PFSK-1 (cell line): ENCODE measurements around the gene RERE.

Source experiments
- FOXP2 ChIP-seq: optimal IDR thresholded peaks from 2 replicates; pipeline ENCODE3; 2011; ENCODE audit warnings: borderline replicate concordance, control low read depth, inconsistent platforms; ENCODE audit not compliant: insufficient read depth; ENCODE audit errors: extremely low read length, extremely low read depth
- POLR2AphosphoS5 ChIP-seq: IDR thresholded peaks from 2 replicates; pipeline ENCODE4 v1.6.1; 2012; ENCODE audit warnings: low read depth, mild to moderate bottlenecking, control low read depth, low read length, moderate library complexity
- SIN3A ChIP-seq: IDR thresholded peaks from 2 replicates; pipeline ENCODE4 v1.6.1; 2012; ENCODE audit warnings: mild to moderate bottlenecking, low read length, moderate library complexity, borderline replicate concordance; ENCODE audit not compliant: insufficient read depth
- TAF1 ChIP-seq: IDR thresholded peaks from 2 replicates; pipeline ENCODE4 v1.6.1; 2012; ENCODE audit warnings: low read length, control low read depth, borderline replicate concordance; ENCODE audit not compliant: insufficient read depth
- TF ChIP-seq, protein P1 (sequence below), 2 experiments: IDR thresholded peaks; 2 replicates each; pipeline versions ENCODE4 v1.6.1 to v1.8.0; 2011 to 2012; ENCODE audit warnings: low read depth in 2 of 2, low read length in 2 of 2, control low read depth in 1 of 2, inconsistent platforms in 1 of 2, mild to moderate bottlenecking in 1 of 2, moderate library complexity in 1 of 2; ENCODE audit not compliant: insufficient read depth in 1 of 2

Gene RERE

DNA sequence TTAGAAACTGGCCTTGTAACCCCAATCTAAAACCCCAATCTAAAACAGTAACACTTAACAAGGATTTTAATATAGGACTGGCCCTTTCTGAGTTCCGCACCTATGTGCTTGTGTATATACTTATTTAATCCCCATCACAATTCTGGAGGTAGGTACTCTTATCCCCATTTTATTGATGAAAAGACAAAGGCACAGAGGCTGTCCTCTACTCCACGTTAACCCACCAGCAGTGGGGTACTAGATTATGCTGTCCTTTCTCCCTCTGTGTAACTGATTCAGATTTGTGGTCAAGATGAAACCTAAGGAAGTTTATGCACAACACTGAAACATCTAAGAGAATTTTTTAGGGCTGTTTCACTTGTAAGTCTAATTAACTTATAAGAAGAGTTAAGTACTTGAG is 175.3 kb downstream of the RERE start:
- TF ChIP-seq SIN3A (no peak), TAF1 (no peak), FOXP2 (no peak), POLR2AphosphoS5 (no peak)
- TF ChIP-seq, protein P1, sequence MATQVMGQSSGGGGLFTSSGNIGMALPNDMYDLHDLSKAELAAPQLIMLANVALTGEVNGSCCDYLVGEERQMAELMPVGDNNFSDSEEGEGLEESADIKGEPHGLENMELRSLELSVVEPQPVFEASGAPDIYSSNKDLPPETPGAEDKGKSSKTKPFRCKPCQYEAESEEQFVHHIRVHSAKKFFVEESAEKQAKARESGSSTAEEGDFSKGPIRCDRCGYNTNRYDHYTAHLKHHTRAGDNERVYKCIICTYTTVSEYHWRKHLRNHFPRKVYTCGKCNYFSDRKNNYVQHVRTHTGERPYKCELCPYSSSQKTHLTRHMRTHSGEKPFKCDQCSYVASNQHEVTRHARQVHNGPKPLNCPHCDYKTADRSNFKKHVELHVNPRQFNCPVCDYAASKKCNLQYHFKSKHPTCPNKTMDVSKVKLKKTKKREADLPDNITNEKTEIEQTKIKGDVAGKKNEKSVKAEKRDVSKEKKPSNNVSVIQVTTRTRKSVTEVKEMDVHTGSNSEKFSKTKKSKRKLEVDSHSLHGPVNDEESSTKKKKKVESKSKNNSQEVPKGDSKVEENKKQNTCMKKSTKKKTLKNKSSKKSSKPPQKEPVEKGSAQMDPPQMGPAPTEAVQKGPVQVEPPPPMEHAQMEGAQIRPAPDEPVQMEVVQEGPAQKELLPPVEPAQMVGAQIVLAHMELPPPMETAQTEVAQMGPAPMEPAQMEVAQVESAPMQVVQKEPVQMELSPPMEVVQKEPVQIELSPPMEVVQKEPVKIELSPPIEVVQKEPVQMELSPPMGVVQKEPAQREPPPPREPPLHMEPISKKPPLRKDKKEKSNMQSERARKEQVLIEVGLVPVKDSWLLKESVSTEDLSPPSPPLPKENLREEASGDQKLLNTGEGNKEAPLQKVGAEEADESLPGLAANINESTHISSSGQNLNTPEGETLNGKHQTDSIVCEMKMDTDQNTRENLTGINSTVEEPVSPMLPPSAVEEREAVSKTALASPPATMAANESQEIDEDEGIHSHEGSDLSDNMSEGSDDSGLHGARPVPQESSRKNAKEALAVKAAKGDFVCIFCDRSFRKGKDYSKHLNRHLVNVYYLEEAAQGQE (IDR thresholded peaks at IDR 0.05; ENCODE audit: insufficient read depth in 1 of 2, low read depth in 2 of 2, low read length in 2 of 2) = no peak

DNA sequence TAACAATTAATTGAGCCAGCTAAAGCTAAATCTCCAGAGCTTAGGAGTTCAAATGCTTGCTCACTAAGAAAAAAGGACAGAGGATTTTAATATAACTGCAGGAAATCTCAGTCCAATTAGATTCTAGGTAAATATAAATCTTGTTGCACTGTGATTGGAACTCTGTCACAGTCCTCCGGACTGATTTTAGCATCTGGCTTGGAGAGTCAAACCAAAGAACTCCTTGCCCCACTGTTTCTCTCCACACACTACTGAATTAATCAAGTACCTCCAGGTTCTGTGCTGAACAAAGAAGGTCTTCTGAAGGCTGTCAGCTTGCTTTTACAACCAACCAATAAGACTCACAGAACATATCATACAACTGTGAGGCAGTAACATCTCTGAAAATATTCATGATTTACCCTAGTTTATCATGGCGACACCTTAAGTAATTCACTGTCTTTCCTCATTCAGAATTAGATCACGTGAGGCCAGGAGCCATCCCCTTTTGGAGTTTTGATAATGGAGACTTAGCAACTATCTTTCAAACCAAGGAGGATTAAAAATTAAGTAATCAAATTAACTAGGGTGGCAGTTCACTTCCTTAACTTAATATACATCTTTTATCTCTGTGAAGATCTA is 176.0 kb downstream of the RERE start:
- TF ChIP-seq, protein P1 (IDR thresholded peaks at IDR 0.05; ENCODE audit: insufficient read depth in 1 of 2, low read depth in 2 of 2, low read length in 2 of 2) = no peak
- TF ChIP-seq FOXP2 = no peak
- no peak for TF ChIP-seq TAF1
- no peak for TF ChIP-seq SIN3A
- TF ChIP-seq POLR2AphosphoS5 = no peak; the same call in 1 of the 2 replicates

DNA sequence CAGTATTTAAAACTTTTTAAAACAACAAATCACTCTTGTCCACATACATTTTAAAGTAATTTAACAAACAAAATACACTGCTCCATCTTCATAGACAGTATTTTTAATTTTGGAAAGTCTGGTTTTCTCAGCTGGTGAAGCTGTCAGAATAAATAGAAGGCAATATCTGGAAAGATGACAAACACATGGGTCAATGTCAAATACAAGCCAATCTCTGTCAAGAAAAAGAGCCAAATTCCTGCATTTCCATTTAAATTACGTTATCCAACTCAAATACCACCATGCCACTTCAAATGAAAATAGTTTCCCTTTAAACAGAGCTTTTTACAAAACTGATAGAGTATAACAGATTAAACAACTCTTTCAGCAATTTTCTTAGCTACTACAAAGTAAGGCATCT is 176.5 kb downstream of the RERE start:
- TF ChIP-seq SIN3A = no peak
- no peak for TF ChIP-seq TAF1
- TF ChIP-seq, protein P1 (IDR thresholded peaks at IDR 0.05; ENCODE audit: insufficient read depth in 1 of 2, low read depth in 2 of 2, low read length in 2 of 2) = no peak
- TF ChIP-seq POLR2AphosphoS5 = no peak
- no peak for TF ChIP-seq FOXP2

DNA sequence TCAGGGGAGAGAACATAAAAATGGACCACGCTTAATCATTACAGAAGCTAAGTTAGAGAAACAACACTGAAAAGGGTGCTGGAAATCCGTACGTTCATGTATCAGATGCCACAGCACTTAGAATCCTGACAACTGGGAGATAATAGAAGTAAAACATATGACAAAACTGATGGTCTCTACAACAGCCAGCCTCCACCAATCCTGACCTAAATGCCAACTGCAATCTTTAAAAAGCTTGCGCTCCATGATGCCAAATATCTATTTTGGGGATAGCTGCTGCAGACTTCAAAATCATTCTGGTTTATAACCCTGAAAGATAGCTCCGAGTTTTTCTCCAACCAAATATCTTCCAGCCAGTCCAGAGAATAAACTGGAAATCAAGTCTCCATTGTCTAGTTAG is 178.3 kb downstream of the RERE start:
- no peak for TF ChIP-seq FOXP2
- TF ChIP-seq SIN3A = no peak
- no peak for TF ChIP-seq TAF1
- TF ChIP-seq, protein P1 (IDR thresholded peaks at IDR 0.05; ENCODE audit: insufficient read depth in 1 of 2, low read depth in 2 of 2, low read length in 2 of 2) = no peak
- TF ChIP-seq POLR2AphosphoS5 = no peak
